Measurements from ENCODE around the gene PLSCR4.
A peak's percentile ranks its signal among the peaks of the same experiment; 100 is the strongest.
"Not testable (repeated sequence)": the region's sequence is repeated elsewhere in the genome, so short reads cannot be mapped to it uniquely, and the experiment has no call there.

PLSCR4 gene

GRCh38 chr3:146268535-146269219, 17.8 kb upstream of the PLSCR4 start:
- ATAC-seq (replicated peaks; ENCODE audit: extremely low read depth, poor library complexity, severe bottlenecking): no peak
- no peaks in the 10 kb centered on the region for H3K27me3 Mint-ChIP-seq
- no peak overlapping the region for H3K4me3 Mint-ChIP-seq
- no peaks in the 10 kb centered on the region for H3K4me1 Mint-ChIP-seq
- no peaks in the 10 kb centered on the region for H3K36me3 Mint-ChIP-seq (ENCODE audit: insufficient read depth)
- no peak overlapping the region for H3K27ac Mint-ChIP-seq (ENCODE audit: low read depth)
- DNase-seq (ENCODE audit: low spot score in 2 of 2): no peak
- H3K9me3 Mint-ChIP-seq: no peaks in the 10 kb centered on the region

- no peak overlapping the region for H3K27ac Mint-ChIP-seq (ENCODE audit: low read depth)
- ATAC-seq (replicated peaks; ENCODE audit: extremely low read depth, poor library complexity, severe bottlenecking): no peak
These were observed 14.8 kb upstream of the PLSCR4 start for GRCh38 chr3:146265720-146266119.

GRCh38 chr3:146262371-146263110, 11.6 kb upstream of the PLSCR4 start:
- no peaks in the 10 kb centered on the region for H3K4me1 Mint-ChIP-seq
- no peaks in the 10 kb centered on the region for H3K36me3 Mint-ChIP-seq (ENCODE audit: insufficient read depth)
- H3K27me3 Mint-ChIP-seq: no peaks in the 10 kb centered on the region
- H3K4me3 Mint-ChIP-seq: no peak overlapping the region
- no peak overlapping the region for H3K27ac Mint-ChIP-seq (ENCODE audit: low read depth)
- no peak for ATAC-seq (replicated peaks; ENCODE audit: extremely low read depth, poor library complexity, severe bottlenecking)
- no peaks in the 10 kb centered on the region for H3K9me3 Mint-ChIP-seq
- no peak for DNase-seq (ENCODE audit: low spot score in 2 of 2)

More at GRCh38 chr3:146265720-146266119, 14.8 kb upstream of the PLSCR4 start:
- H3K27me3 Mint-ChIP-seq: no peaks in the 10 kb centered on the region
- no peaks in the 10 kb centered on the region for H3K4me1 Mint-ChIP-seq
- no peak overlapping the region for H3K4me3 Mint-ChIP-seq
- no peaks in the 10 kb centered on the region for H3K36me3 Mint-ChIP-seq (ENCODE audit: insufficient read depth)
- H3K9me3 Mint-ChIP-seq: no peaks in the 10 kb centered on the region
- no peak for DNase-seq (ENCODE audit: low spot score in 2 of 2)

GRCh38 chr3:146259880-146260589, 9.1 kb upstream of the PLSCR4 start:
- no peak overlapping the region for H3K27ac Mint-ChIP-seq (ENCODE audit: low read depth)

GRCh38 chr3:146256851-146257486, 6.1 kb upstream of the PLSCR4 start:
- no peak for DNase-seq (ENCODE audit: low spot score in 2 of 2)
- ATAC-seq (replicated peaks; ENCODE audit: extremely low read depth, poor library complexity, severe bottlenecking): no peak
- no peaks in the 10 kb centered on the region for H3K4me1 Mint-ChIP-seq

More at GRCh38 chr3:146259880-146260589, 9.1 kb upstream of the PLSCR4 start:
- DNase-seq (ENCODE audit: low spot score in 2 of 2) (no peak), ATAC-seq (replicated peaks; ENCODE audit: extremely low read depth, poor library complexity, severe bottlenecking) (no peak)
- Mint-ChIP-seq H3K4me3 (no peak overlapping the region), H3K36me3 (ENCODE audit: insufficient read depth) (no peaks in the 10 kb centered on the region), H3K27me3 (peaks cover 7% of the 10 kb centered on the region), H3K4me1 (no peaks in the 10 kb centered on the region), H3K9me3 (no peaks in the 10 kb centered on the region)

GRCh38 chr3:146252445-146252844, 1.5 kb upstream of the PLSCR4 start:
- not testable (repeated sequence) for H3K36me3 Mint-ChIP-seq (ENCODE audit: insufficient read depth); ATAC-seq (replicated peaks; ENCODE audit: extremely low read depth, poor library complexity, severe bottlenecking); H3K4me3 Mint-ChIP-seq; H3K27ac Mint-ChIP-seq (ENCODE audit: low read depth); DNase-seq (ENCODE audit: low spot score in 2 of 2); H3K4me1 Mint-ChIP-seq; H3K9me3 Mint-ChIP-seq
- H3K27me3 Mint-ChIP-seq: peaks cover 58% of the 10 kb centered on the region

More at GRCh38 chr3:146256851-146257486, 6.1 kb upstream of the PLSCR4 start:
- no peaks in the 10 kb centered on the region for H3K9me3 Mint-ChIP-seq
- no peaks in the 10 kb centered on the region for H3K36me3 Mint-ChIP-seq (ENCODE audit: insufficient read depth)
- no peak overlapping the region for H3K4me3 Mint-ChIP-seq
- H3K27me3 Mint-ChIP-seq: peaks cover 34% of the 10 kb centered on the region
- H3K27ac Mint-ChIP-seq (ENCODE audit: low read depth): no peak overlapping the region

GRCh38 chr3:146249921-146250320, 984 bp downstream of the PLSCR4 start:
- Mint-ChIP-seq H3K4me1 (no peaks in the 10 kb centered on the region), H3K9me3 (no peaks in the 10 kb centered on the region), H3K27ac (ENCODE audit: low read depth) (no peak overlapping the region), H3K36me3 (ENCODE audit: insufficient read depth) (no peaks in the 10 kb centered on the region), H3K4me3 (peak overlapping the region; percentile 59), H3K27me3 (peaks cover 50% of the 10 kb centered on the region)
- ATAC-seq (replicated peaks; ENCODE audit: extremely low read depth, poor library complexity, severe bottlenecking) (no peak), DNase-seq (ENCODE audit: low spot score in 2 of 2) (no peak)

GRCh38 chr3:146247911-146248310, 3.0 kb downstream of the PLSCR4 start:
- Mint-ChIP-seq H3K4me1 (no peaks in the 10 kb centered on the region), H3K27ac (ENCODE audit: low read depth) (no peak overlapping the region), H3K9me3 (no peaks in the 10 kb centered on the region), H3K4me3 (no peak overlapping the region), H3K27me3 (peaks cover 33% of the 10 kb centered on the region), H3K36me3 (ENCODE audit: insufficient read depth) (no peaks in the 10 kb centered on the region)
- no peak for ATAC-seq (replicated peaks; ENCODE audit: extremely low read depth, poor library complexity, severe bottlenecking)
- DNase-seq (ENCODE audit: low spot score in 2 of 2): no peak

- no peak overlapping the region for H3K27ac Mint-ChIP-seq (ENCODE audit: low read depth)
- DNase-seq (ENCODE audit: low spot score in 2 of 2) (no peak), ATAC-seq (replicated peaks; ENCODE audit: extremely low read depth, poor library complexity, severe bottlenecking) (no peak)
- H3K9me3 Mint-ChIP-seq: no peaks in the 10 kb centered on the region
- no peaks in the 10 kb centered on the region for H3K36me3 Mint-ChIP-seq (ENCODE audit: insufficient read depth)
- H3K4me1 Mint-ChIP-seq: no peaks in the 10 kb centered on the region
- peaks cover 19% of the 10 kb centered on the region for H3K27me3 Mint-ChIP-seq
- H3K4me3 Mint-ChIP-seq: no peak overlapping the region
These were observed 4.4 kb downstream of the PLSCR4 start for GRCh38 chr3:146246526-146246925.

- no peak overlapping the region for H3K27ac Mint-ChIP-seq (ENCODE audit: low read depth)
- no peak for ATAC-seq (replicated peaks; ENCODE audit: extremely low read depth, poor library complexity, severe bottlenecking)
- DNase-seq (ENCODE audit: low spot score in 2 of 2): no peak
- H3K4me1 Mint-ChIP-seq: no peaks in the 10 kb centered on the region
- no peak overlapping the region for H3K4me3 Mint-ChIP-seq
- H3K27me3 Mint-ChIP-seq: no peaks in the 10 kb centered on the region
- H3K9me3 Mint-ChIP-seq: no peaks in the 10 kb centered on the region
- H3K36me3 Mint-ChIP-seq (ENCODE audit: insufficient read depth): no peaks in the 10 kb centered on the region
These were observed 7.3 kb downstream of the PLSCR4 start for GRCh38 chr3:146243559-146243958.

GRCh38 chr3:146241523-146242240, 9.2 kb downstream of the PLSCR4 start:
- ATAC-seq (replicated peaks; ENCODE audit: extremely low read depth, poor library complexity, severe bottlenecking) (no peak), DNase-seq (ENCODE audit: low spot score in 2 of 2) (no peak)
- H3K4me1 Mint-ChIP-seq: no peaks in the 10 kb centered on the region
- H3K27me3 Mint-ChIP-seq: no peaks in the 10 kb centered on the region
- H3K4me3 Mint-ChIP-seq: no peak overlapping the region
- H3K27ac Mint-ChIP-seq (ENCODE audit: low read depth): no peak overlapping the region
- peaks cover 3% of the 10 kb centered on the region for H3K9me3 Mint-ChIP-seq
- no peaks in the 10 kb centered on the region for H3K36me3 Mint-ChIP-seq (ENCODE audit: insufficient read depth)

GRCh38 chr3:146233487-146233886, 17.4 kb downstream of the PLSCR4 start:
- Mint-ChIP-seq H3K27me3 (peaks cover 11% of the 10 kb centered on the region), H3K36me3 (ENCODE audit: insufficient read depth) (no peaks in the 10 kb centered on the region), H3K4me3 (no peak overlapping the region), H3K9me3 (peaks cover 14% of the 10 kb centered on the region), H3K27ac (ENCODE audit: low read depth) (no peak overlapping the region), H3K4me1 (no peaks in the 10 kb centered on the region)
- ATAC-seq (replicated peaks; ENCODE audit: extremely low read depth, poor library complexity, severe bottlenecking) (no peak), DNase-seq (ENCODE audit: low spot score in 2 of 2) (no peak)

Measured in central memory CD8-positive, alpha-beta T cell (primary cell).